Activated naive CD8-positive, alpha-beta T cell treated with anti-CD3 and anti-CD28 coated beads, Interleukin-2, amount 50 U/mL, for 16 hours (primary cell): ENCODE results near the gene RBM38.

ENCODE experiments used
- DNase-seq: peaks from one replicate; pipeline ENCODE4 v3.0.0-alpha.2; 2020; ENCODE audit warnings: low read depth, low spot score

The RBM38 gene

DNA sequence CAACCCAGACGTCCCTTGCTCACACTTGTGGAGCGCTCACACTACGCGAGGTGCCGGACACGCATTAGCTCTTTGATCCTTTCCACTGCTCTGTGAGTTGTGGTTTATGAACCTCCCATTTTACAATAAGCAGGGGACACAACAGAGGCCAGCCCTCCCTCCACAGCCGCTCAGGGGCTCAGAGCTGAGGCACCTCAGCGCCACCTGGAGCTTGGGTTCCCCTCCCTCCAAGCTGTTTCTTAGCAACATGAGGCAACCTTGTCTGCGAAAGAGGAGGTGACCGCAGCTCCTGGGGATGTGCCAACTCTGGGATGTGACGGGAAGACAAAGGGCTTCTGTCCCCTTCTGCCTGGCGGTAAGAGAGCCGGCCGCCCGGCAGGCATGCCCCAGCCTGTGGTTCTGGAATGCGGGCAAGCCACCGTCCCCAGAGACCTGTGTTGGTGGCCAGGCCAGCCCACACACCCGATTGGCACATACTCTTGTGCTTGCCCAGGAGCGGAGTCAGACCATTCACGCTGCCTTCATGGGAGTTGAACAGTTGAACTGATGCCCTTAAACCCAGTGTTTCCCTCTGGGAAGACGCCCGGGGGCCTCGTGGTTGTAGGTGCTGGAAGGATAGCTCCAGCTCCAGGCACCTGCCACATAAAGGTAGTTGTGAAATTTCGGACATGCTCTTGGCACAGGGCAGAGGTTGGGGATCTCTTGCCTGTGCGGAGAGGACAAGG lies 44.5 kb downstream of the RBM38 start:
- DNase-seq: no peak

DNA sequence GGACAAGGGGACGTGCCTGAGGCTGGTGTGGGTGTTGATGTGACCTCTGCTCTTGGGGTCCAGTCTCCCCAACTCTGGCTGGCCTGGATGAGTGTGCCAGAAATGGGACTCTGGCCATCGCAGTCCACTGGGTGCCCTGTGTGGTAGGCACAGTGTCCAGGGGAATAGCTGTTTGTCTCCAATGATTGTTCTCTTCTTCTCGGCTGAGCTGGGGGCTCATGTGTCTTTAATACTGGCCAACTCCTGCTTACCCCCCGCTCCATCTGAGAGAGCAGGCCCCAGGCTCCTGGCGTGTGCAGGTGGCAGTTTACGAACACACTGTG lies 45.0 kb downstream of the RBM38 start:
- DNase-seq: no peak

DNA sequence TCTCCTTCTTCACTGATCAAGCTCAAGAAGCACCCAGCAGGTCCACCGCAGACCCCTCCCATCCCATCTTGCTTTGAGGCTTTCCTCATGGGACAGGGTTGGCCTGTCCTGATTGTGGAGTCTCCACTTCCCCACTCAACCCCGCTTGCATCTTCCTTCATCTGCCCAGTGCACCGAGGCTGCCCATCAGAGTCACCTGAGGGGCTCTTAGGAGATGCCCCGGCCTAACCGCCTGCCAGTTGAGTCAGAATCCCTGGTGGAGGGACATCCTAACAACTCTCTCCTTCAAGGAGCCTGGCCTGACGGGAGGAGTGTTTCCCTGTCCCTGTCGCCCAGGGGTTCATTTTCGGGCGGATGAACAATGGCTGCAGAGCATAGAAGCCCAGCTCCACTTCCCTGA lies 46.1 kb downstream of the RBM38 start:
- DNase-seq: no peak

DNA sequence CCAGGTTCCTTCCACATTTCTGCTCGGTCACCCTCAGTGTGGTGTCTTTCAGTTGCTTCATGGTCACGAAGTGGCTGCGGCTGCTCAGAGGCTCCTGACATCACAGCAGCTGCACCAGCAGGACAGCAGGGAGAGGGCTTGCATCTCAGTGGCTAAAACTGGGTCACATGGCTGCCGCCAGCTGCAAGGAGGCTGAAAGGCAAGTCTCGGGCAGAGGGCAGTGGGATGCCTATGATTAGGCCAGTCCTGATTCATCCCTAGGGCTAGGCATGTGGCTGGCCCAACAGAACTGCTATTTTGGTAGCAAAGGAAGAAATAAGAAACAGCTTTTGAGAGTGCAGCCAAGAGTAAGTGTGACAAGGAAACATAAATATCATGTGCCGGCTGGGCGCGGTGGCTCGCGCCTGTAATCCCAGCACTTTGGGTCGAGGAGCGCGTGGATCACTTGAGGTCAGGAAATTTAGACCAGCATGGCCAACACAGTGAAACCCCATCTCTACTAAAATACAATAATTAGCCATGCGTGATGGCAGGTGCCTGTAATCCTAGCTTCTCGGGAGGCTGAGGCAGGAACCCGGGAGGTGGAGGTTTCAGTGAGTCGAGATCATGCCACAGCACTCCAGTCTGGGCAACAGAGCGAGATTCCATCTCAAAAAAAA lies 46.6 kb downstream of the RBM38 start:
- DNase-seq: no peak

DNA sequence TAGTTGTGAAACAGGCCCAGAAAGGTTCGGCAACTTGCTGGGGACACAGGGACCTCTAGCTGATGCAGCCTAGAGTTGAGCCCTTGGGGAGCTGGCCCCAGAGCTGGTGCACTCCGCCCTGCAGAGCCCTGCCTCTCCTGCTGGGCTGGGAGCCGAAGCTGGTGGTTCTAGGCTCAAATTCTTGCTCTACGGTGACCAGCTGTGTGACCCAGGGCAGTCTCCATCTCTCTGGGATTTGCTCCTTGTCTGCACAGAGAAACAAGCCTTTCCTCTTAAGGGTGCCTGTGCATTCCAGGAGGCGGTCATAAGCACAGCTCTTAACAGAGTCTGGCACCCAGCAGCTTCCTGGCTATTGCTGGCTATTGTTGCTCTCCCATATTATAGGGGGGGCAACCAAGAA lies 47.4 kb downstream of the RBM38 start:
- no peak for DNase-seq

DNA sequence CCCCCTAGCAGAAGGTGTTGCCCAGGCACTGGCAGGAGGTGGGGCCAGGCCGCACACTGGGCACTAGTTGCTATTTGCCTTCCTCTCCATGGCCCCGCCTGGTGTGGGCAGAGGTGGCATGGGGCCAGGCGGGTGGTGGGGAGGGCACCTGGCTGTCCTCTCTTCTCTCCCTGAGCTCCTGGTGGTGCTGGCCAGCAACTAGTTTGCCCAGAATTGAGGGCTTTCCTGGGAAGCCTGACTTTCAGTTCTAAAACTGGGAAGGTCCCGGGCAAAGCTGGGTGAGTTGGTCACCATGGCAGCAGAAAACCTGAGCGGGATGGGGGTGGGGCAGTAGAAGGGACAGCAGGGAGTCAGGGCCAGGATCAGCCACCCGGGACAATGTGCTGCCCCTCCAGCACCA lies 48.2 kb downstream of the RBM38 start:
- DNase-seq: no peak

DNA sequence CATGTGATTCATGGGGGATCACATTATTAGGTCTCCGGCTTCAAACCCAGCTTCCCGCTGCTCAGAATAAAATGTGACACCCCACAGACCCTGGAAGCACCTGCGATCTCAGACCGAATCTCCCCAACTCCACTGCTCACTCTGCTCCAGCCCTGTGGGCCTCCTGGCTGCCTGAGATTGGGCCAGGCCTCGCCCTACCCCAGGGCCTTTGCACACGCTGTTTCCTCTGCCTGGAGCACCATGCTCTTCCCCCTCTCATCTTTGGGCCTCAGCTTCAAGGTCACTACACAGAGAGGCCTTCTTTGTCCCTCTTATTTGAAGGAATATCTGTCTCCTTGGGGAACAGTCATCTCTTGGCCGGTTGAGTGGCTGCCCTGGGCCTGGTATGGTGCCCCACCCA lies 48.8 kb downstream of the RBM38 start:
- DNase-seq: no peak

DNA sequence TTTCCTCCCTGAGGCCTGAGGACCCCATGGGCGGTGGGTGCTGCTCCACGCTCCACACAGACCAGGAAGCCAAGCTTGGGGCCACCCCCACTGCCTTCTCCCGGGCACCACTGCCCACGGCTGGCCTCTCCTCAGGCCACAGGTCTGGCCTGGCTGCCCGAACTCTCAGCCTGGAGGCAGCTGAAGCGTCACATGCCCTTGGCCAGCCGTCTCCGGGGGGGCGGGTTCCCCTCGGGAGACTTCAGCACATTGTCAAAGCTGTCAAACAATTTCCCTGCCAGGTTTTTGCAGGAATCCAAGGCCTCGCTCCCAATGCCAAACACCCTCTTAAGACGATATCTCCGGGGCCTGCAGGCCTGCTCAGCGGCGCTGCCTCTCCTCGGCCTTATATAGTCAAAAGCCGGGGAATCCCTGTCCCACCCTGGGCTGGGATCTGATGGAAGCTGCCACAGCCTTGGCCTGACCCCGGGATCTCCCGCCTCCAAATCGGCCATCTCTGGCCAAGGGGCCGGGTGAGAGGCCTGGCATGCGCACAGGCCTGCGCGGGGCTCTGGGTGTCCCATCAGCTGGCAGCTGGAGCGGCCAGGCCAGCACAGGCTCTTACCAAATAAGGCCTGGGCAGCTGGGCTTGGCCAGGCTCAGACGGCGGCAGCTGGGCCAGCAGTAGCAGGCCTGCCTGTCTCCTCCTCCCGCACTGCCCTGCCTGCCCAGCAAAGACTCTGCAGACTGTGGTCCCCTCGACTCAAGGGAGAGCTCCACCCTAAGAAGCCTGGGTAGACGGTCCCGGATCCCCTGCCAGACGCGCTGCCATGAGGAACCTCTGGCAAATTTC lies 49.7 kb downstream of the RBM38 start:
- DNase-seq: no peak

DNA sequence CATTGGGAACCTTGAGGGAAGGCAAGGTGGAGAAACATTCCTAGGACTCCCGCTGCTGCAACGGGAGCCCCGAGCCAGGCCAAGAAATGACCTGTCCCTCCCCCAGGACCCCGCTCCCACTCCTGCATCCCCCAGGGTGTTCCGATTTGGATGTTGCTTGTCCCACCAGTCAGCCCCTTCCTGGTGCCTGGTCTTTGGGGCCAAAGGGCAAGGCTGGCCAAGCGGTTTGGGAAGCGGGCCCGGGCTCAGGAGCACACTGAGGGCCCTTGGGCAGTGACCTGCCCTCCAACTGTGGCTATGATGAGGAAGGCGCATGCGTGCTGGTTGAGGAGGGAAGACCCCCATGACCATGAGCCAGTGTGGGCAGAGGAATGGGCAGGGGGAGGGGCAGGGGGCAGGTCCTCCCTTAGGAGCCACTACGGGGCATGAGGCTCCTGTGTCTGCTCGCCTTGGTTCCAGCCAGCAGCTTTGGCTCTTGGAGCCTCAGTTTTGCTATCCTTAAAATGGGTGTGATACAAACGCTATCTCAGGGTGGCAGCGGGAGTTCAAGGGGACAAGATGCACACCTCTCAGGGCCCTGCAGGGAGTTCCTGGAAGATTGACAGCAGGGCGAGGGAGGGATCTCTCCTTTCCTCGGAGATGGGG lies 50.4 kb downstream of the RBM38 start:
- DNase-seq: no peak

DNA sequence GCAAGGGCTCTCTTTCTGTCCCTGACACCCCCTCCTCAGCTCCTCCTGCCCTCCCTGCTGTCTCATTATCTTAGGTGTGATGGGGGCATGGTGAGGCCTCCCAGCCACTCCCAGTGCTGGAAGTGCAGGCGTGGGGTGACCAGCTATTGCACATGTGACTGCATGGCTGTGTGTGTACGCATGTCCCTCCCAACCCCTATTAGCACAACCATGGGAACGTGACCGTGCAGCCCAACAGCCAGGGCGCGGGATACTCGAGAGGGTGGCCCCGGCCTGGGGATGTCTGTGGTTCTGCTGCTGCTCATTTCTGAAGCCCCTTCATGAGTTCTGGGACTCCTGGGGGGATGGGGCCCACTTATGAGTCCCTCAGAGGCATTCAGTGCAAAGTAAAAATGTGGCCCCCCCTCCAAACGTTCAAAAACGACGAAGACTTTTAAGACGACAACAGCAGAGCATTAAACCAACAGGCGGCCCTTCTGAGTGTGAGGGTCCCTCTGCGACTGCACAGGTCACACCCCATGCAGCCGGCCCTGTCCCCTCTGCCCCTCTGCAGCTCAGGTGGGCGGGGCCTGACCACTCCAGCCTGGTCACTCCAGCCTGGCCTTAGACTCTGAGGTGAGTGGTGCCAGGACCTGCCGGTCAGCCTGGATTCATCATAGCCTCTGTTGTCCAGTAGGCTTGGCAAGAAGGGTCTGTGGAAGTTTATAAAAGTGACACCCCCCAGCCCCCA lies 51.1 kb downstream of the RBM38 start:
- no peak for DNase-seq

DNA sequence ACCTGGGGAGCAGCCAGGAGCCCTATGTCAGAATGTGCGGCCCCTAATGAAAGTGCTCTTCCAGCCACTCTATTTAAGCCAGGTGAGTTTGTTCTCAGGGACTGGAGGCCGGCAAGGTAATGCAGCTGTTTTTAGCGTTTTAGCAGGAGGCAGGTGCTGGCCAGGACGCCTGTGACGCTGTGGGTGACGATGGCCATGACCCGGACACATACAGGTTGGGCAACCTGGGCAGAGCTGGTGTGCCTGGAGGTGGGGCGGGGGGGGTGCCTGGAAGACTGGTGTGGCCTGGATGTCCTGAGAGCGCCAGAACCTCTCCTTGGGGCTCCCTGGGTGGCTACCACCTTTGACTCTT lies 51.7 kb downstream of the RBM38 start:
- DNase-seq: no peak

DNA sequence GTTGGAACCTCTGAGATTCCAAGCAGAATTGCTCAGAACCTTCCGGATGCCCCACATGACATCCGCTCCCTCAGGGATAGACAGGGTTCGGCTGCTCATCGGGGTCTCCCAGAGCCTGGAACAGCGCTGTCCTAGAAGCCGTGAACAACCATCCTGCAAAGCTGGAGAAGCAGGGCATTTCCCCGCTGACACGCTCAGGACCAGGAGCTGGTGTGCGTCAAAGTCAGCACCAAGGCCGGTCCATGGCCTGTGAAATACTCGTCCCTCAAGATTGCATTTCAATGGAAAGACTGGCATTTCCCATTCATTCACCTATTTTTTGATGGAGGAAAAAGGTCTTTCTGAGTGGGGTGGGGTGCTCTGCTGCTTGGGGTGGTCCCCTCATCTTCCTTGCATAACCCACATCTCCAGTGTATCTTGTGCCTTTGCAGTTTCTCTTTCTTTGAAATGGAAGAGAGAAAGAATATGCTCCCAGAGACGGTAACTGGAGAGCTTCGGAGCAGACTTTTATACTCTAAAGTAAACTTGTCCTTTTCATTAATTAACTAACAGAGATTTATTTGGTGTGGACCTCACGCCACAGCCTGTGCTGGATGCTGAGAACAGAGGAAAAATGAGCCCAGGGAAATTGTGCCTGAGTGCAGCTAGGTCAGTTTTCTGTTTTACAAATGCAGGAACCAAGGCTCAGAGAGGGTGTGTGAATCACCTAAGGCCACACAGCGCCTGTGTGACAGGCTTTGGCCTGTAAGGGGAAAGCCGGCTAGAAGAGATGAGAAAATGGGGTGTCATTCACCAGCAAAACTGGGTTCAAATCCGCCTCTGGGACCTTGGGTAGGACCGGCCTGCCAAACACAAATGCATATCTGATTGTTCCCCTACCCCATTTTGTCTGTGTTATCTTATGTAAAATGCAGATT lies 52.4 kb downstream of the RBM38 start:
- DNase-seq: no peak

DNA sequence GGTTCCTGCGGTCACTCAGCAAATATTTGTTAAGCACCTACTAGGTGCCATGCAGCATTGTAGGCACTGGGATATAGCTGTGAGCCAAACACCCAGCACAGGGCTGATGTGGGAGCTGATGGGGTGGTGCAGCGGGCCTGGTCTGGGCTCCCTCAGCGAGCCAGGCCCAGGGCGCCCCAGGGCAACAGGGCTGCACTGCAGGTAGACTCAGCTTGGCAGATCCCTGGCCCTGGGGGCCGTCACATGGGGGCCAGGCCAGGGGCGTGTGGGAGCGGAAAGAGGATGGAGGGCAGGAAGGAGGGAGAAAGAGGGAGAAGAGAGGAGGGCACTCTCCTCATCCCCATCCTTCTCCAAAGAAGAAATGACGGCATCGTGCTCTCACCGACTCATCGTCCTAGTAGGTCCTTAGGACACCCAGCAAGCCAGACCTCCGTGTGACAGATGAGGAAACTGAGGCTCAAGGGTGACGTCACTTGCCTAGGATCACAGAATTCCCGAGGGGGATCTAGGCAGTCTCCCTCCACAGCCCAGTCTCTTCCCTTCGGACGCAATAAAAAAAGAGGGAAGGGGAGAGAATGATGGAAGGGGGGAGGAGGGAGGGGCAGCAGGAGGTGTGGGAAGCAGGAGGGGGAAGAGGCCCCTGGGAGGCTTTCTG lies 53.3 kb downstream of the RBM38 start:
- no peak for DNase-seq

DNA sequence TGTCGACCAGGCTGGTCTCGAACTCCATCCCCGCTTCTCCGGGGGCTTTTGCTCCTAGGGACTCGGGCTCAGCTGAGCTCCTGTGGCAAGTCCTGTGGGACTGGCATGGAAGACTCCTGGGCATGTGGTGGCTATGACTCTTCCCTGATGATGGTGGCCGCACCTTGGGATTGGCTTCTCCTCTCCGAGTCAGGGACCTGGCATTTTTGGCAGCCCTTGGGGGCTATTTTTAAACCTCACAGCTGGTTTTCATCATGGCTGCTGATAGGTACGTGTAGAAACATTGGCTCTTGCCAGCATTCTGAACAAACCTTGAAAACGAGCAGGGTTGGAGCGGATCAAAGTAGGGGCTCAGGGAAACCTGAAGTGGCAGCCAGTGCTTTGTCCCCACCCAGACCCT lies 54.1 kb downstream of the RBM38 start:
- DNase-seq: no peak

DNA sequence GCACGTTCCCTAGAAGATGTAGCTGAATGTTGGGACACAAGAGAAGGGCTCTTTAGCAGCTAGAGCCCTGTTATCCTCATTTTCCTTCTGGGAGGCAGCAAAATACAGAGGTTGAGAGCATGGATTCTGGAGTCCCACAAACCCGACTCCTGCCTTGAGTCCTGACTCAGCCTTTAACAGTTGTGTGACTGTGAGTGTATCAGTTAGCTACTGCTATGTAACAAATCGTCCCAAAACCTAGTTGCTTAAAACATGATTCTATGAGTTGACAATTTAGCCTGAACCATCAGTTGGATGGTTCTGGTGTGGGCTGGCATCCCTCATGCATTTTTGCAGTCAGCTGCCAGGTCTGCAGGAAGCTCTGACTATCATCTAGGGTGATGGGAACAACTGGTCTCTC lies 54.6 kb downstream of the RBM38 start:
- DNase-seq: no peak

DNA sequence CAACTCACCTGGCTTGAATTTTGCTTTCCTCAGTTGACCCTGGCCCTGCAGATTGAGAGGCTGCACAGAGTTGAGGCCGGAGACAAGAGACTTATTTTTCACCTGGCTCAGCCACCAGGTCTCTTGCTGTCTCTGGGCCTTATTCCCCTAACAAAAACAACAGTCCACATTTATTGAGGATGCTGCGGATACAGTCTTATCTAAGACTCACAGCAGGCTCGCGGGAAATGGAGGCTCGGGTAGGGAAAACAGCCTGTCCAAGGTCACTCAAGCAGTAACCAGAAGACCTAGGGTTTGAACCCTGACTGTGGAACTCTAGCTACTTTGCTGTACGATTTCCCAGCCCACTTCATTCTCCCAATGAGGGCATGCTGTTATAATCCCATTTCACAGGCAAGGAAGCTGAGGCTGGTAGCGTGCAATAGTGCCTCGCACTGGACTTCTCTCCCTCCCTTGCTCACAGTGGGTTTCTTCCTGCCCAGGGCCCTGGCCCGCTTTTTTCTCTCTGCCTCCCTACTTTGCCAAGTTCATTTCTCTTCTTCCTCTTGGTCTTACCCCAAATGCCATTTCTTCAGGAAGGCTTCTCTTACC lies 57.7 kb downstream of the RBM38 start:
- no peak for DNase-seq

DNA sequence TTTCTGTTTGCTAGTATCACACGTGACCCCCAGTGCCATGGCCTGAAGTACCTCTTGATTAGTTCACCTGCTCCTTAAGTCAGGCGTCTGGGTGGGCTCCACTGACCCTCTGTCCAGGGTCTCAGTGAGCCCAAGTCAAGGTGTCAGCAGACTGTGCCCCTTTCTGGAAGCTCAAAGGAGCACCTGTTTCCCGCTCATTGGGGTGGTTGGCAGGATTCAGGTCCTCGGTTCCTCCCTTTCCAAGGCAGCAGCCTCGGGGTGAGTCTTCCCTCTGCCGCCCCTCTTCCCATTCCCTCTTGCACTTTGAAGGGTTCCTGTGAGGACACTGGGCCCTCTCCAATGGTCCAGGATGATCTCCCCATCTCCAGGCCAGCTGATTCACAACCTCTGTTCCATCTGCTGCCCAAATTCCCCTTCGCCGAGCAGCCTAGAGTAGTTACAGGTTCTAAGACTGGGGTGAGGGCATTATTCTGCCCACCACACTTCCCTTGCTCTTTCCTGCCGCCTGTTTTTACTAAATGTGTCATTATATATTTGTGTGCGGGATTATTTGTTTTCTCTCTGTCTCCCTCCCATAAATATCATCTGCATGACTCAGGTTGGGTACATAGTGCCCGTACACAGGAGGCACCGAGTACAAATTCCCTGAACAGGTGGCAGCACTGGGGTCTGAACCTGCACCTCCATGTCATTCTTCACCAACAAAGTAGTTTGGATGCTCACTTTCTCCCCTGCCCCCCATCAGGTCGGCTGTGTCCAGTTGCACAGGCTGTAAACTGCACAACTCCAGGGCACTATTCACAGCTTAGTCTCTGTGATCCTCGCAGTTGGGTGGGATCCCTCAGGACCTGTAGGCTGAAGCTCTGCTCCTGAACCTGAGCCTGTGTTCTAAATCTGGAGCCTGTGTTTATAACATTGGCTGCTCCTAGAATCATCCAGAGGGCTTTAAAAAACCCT lies 58.5 kb downstream of the RBM38 start:
- DNase-seq: no peak

DNA sequence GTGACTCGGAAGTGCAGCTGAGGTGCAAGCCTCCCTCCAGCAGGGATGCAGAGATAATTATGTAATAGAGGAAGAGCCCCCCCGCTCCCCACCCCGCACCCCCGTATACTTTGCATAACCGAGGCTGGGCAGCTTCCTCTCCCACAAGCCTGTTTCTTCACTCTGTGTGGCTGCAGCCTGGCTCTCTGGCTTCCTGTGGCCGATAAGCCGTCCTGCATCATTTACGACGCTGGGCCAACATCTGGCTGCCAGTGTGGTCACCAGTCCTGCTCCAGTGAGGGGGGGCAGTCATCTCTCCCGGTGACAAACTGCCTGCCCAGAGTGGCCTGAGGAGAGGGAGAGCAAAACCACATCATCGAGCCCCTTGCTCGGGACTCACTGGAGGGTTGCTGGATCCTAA lies 59.2 kb downstream of the RBM38 start:
- DNase-seq: no peak

DNA sequence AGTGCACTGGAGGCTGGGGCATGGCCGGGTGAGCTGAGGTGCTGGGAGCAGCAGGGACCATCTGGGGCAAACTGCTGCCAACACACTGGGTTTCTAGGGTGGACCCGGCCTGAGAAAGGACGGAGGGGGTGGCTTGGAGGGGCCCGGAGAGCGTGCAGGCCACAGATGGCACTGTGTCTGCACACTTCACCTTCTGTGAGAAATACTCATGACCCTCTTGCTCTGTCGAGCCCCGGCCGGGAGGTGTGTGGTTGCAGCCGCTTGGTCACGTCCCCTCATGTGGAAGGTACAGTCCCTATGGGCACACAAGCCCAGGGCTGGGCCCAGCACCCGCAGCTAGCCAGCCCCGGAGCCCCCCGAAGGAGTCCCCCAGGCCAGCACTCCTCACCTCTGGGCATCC lies 59.7 kb downstream of the RBM38 start:
- DNase-seq: no peak
